ENCODE data around the gene IL12B.
"Not testable (repeated sequence)": the region's sequence is repeated elsewhere in the genome, so short reads cannot be mapped to it uniquely, and the experiment has no call there.

The IL12B gene

GRCh38 chr5:159330131-159330800, at the start of gene IL12B:
TSS of gene IL12B (minus strand) at chr5:159330487. CDS start at chr5:159326782, 3,705 bp downstream.
- DNase-seq: peak; percentile 10

GRCh38 chr5:159377653-159378052, 47.4 kb upstream of the IL12B start:
- no peak for DNase-seq

GRCh38 chr5:159367866-159368265, 37.6 kb upstream of the IL12B start:
- DNase-seq: not testable (repeated sequence)

GRCh38 chr5:159366776-159367175, 36.5 kb upstream of the IL12B start:
- not testable (repeated sequence) for DNase-seq

GRCh38 chr5:159362220-159362619, 31.9 kb upstream of the IL12B start:
- no peak for DNase-seq

GRCh38 chr5:159359871-159360270, 29.6 kb upstream of the IL12B start:
- DNase-seq: not testable (repeated sequence)

- DNase-seq: no peak
Measured at GRCh38 chr5:159359408-159359807, 29.1 kb upstream of the IL12B start.

- DNase-seq: no peak
Measured at GRCh38 chr5:159353661-159354252, 23.5 kb upstream of the IL12B start.

GRCh38 chr5:159350644-159351043, 20.4 kb upstream of the IL12B start:
- DNase-seq: not testable (repeated sequence)

GRCh38 chr5:159350216-159350615, 19.9 kb upstream of the IL12B start:
- not testable (repeated sequence) for DNase-seq

GRCh38 chr5:159345861-159346260, 15.6 kb upstream of the IL12B start:
- no peak for DNase-seq

GRCh38 chr5:159345336-159345735, 15.0 kb upstream of the IL12B start:
- DNase-seq: no peak

- DNase-seq: no peak
Measured at GRCh38 chr5:159343295-159344094, 13.2 kb upstream of the IL12B start.

GRCh38 chr5:159342840-159343239, 12.6 kb upstream of the IL12B start:
- DNase-seq: no peak

- peak; percentile 30 for DNase-seq
Measured at GRCh38 chr5:159341906-159342310, 11.6 kb upstream of the IL12B start.

- DNase-seq: no peak
Measured at GRCh38 chr5:159341145-159341544, 10.9 kb upstream of the IL12B start.

GRCh38 chr5:159340511-159340910, 10.2 kb upstream of the IL12B start:
- DNase-seq: no peak

- DNase-seq: peak; percentile 20
Measured at GRCh38 chr5:159339460-159339859, 9.2 kb upstream of the IL12B start.

GRCh38 chr5:159338118-159338517, 7.8 kb upstream of the IL12B start:
- no peak for DNase-seq

- DNase-seq: no peak
Measured at GRCh38 chr5:159337016-159337955, 7.0 kb upstream of the IL12B start.

- no peak for DNase-seq
Measured at GRCh38 chr5:159336586-159336985, 6.3 kb upstream of the IL12B start.

- no peak for DNase-seq
Measured at GRCh38 chr5:159333545-159333925, 3.2 kb upstream of the IL12B start.

Data from kidney glomerular epithelial cell (primary cell).